GM18909 (cell line): ENCODE results near the gene RNU1-3.
"Not testable (repeated sequence)": the region's sequence is repeated elsewhere in the genome, so short reads cannot be mapped to it uniquely, and the experiment has no call there.

Source experiments
- ATAC-seq: cut with Tn5 transposase; IDR thresholded peaks from one replicate; pipeline ENCODE4 v1.9.1; 2021; ENCODE audit warnings: mild to moderate bottlenecking; ENCODE audit not compliant: unreplicated experiment, poor library complexity

Gene RNU1-3

GRCh38 chr1:16641159-16641975 lies 25.4 kb downstream of the RNU1-3 start:
- not testable (repeated sequence) for ATAC-seq

- ATAC-seq = not testable (repeated sequence)
These were observed 27.4 kb downstream of the RNU1-3 start for GRCh38 chr1:16639091-16640031.

GRCh38 chr1:16637941-16638778 lies 28.6 kb downstream of the RNU1-3 start:
- not testable (repeated sequence) for ATAC-seq

- not testable (repeated sequence) for ATAC-seq
These were observed 30.1 kb downstream of the RNU1-3 start for GRCh38 chr1:16636551-16637195.

DNA sequence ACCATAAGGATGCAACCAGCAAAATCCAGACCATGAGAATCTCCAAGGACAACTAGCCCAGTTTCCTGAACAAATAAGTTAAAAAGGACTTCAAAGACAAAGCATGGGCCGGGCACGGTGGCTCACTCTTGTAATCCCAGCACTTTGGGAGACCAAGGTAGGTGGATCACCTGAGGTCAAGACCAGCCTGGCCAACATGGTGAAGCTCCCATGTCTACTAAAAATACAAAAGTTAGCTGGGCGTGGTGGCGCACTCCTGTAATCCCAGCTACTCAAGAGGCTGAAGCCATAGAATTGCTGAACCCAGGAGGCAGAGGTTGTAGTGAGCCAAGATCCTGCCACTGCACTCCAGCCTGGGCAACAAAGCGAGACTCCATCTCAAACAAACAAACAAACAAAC lies 30.8 kb downstream of the RNU1-3 start:
- ATAC-seq = not testable (repeated sequence)

DNA sequence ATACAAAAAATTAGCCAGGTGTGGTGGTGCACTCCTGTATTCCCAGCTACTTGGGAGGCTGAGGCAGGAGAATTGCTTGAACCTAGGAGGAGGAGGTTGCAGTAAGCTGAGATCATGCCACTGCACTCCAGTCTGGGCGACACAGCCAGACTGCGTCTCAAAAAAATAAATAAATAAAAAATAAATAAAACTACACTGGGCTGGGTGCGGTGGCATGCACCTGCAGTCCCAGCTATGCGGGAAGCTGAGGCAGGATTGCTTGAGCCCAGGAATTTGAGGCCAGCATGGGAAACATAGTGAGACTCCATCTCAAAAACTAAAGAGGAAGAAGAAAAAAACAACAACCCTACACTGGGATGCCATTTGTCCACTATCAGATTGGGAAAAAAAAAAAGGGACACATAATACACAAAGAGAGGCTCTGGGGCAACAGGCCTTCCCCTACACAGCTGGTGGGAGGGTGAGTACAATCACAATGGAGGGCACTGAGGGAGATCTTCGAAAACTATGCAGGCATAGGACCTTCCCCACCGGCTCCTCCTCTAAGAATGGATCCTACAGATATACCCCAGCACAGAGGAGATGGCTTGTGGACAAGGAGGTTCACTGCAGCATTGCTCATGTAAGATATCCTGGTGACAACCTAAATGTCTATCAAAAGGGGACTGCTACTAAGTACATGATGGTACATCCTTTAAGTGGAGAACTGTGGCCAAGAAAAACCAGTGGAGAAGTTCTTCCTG lies 33.0 kb downstream of the RNU1-3 start:
- ATAC-seq = not testable (repeated sequence)

DNA sequence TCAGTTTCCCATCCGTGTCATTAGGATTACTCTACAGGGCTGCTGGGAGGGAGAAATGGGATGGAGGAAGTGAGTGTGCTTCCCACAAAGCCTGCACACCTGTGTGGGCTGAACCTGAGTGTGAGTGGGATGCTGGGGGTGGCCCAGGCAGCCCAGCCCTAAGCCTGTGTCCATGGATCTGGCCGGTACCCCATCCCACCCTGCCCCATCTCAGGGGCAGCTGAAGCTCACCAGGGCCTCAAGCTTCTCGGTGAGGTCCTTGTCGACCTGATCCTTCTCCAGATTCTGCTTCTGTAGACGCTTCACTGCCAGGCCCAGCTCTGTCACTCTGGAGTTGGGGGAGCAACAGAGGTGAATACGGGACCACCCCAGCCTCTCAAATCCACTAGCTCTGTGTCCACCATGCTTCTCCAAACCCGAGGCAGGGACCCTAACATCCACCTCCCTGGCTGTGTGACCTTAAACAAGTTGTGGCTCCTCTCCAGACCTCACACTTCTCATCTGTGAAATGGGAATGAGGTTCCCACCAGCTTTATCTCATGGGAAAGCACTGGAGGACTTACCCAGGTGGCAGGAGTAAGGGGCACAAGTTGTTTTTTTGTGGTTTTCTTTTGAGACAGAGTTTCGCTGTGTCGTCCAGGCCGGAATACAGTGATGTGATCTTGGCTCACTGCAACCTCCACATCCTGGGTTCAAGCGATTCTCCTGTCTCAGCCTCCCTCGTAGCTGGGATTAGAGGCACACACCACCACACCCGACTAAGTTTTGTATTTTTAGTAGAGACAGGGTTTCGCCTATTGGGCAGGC lies 34.5 kb downstream of the RNU1-3 start:
- ATAC-seq = not testable (repeated sequence)

GRCh38 chr1:16631248-16632043 lies 35.3 kb downstream of the RNU1-3 start:
- no peak for ATAC-seq

GRCh38 chr1:16630661-16631247 lies 36.0 kb downstream of the RNU1-3 start:
- no peak for ATAC-seq

GRCh38 chr1:16629916-16630530 lies 36.7 kb downstream of the RNU1-3 start:
- ATAC-seq = not testable (repeated sequence)

DNA sequence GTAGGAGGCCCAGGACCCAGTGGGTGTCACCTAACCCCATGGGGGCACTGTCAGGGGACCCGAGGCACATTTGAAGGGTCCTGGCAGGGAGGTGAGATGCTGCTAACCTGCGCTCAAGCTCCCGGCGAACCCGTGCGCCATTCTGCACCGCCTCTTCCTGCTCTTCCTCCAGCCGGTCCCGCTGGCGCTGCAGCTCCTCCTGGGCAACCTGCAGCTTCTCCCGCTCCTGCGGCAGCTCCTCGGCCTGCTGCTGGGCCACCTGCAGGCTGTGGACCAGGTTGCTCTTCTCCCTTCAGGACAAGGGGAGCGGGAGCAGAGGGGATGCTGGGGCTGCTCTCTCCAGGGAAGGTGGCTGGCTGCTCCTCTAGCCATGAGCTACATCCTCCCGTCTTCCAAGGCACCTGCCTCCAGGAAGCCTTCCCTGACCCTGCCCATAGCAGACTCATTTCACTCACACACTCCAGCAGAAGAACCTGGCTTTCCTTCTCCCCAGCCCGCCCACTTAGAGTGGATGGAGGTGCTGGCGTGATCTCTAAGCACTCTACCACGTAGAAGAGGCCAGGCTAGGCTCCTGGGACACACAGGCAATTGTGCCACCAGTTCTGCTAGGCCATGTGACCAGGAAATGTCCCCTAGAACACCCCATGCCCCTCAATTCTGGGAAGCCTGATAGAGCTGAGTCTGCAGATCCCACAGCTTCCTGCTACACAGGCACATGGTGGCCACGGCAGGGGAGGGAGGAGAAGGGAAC lies 38.2 kb downstream of the RNU1-3 start:
- no peak for ATAC-seq

GRCh38 chr1:16626409-16626983 lies 40.3 kb downstream of the RNU1-3 start:
- ATAC-seq = not testable (repeated sequence)

GRCh38 chr1:16625497-16626408 lies 41.0 kb downstream of the RNU1-3 start:
- ATAC-seq = no peak
